Brain microvascular endothelial cell (primary cell): Measurements from ENCODE around the gene MDGA2.

ENCODE experiments used
- DNase-seq: peaks from one replicate; pipeline ENCODE4 v3.0.0-alpha.2; 2020
- H3K27ac ChIP-seq: fragments of 250-450 bp; sonication (Bioruptor Pico); 2 replicates; pipeline ENCODE4 v1.5.1; 2020; ENCODE audit warnings: mild to moderate bottlenecking, moderate library complexity
- H3K27me3 ChIP-seq: fragments of 250-450 bp; sonication (Bioruptor Pico); replicated peaks from 2 replicates; pipeline ENCODE4 v1.5.1; 2020; ENCODE audit warnings: mild to moderate bottlenecking
- H3K36me3 ChIP-seq: fragments of 250-450 bp; sonication (Bioruptor Pico); replicated peaks from 2 replicates; pipeline ENCODE4 v1.5.1; 2020; ENCODE audit warnings: mild to moderate bottlenecking
- H3K4me3 ChIP-seq: 2 replicates; pipeline ENCODE4 v1.5.1; 2011; ENCODE audit warnings: low read depth, mild to moderate bottlenecking, control low read depth, low read length, moderate library complexity
- in situ Hi-C: cut with HindIII; loops from 2 replicates; pipeline ENCODE4 v1.10.0; 2017; ENCODE audit warnings: low sequenced_read_pairs, low pct_ligation_motif_present
- TF ChIP-seq, protein P1 (sequence below): IDR thresholded peaks from 2 replicates; pipeline ENCODE4 v1.5.1; 2011; ENCODE audit warnings: low read depth, mild to moderate bottlenecking, moderate library complexity, low read length, control low read depth, inconsistent platforms; ENCODE audit errors: missing control alignments

MDGA2 gene

DNA sequence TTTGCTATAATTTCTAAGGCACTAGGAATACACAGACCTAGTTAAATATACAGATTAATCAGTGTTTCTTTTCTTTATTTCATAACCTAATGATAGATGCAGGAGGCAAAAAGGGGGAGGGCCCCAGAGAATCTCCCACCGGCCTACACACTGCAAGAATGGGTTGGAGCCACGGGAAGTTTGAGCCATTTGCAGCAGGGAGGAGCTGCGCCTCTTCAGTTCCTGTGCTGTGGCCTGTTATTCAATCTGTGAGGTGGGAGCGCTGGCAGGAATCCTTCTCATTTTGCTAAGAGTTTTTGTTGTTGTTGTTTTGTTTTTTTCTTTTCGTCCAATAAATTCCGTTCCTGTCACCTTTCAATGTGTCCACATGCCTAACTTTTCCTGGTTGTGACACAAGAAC, 772.6 kb downstream of the MDGA2 start:
- Histone ChIP-seq H3K27me3 (no peaks in the 10 kb centered on the region), H3K36me3 (no peaks in the 10 kb centered on the region), H3K27ac (no peak overlapping the region), H3K4me3 (no peak overlapping the region)
- no peak for DNase-seq
- TF ChIP-seq, protein P1, sequence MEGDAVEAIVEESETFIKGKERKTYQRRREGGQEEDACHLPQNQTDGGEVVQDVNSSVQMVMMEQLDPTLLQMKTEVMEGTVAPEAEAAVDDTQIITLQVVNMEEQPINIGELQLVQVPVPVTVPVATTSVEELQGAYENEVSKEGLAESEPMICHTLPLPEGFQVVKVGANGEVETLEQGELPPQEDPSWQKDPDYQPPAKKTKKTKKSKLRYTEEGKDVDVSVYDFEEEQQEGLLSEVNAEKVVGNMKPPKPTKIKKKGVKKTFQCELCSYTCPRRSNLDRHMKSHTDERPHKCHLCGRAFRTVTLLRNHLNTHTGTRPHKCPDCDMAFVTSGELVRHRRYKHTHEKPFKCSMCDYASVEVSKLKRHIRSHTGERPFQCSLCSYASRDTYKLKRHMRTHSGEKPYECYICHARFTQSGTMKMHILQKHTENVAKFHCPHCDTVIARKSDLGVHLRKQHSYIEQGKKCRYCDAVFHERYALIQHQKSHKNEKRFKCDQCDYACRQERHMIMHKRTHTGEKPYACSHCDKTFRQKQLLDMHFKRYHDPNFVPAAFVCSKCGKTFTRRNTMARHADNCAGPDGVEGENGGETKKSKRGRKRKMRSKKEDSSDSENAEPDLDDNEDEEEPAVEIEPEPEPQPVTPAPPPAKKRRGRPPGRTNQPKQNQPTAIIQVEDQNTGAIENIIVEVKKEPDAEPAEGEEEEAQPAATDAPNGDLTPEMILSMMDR, result no peak
- in situ Hi-C loops, result no loop called here

DNA sequence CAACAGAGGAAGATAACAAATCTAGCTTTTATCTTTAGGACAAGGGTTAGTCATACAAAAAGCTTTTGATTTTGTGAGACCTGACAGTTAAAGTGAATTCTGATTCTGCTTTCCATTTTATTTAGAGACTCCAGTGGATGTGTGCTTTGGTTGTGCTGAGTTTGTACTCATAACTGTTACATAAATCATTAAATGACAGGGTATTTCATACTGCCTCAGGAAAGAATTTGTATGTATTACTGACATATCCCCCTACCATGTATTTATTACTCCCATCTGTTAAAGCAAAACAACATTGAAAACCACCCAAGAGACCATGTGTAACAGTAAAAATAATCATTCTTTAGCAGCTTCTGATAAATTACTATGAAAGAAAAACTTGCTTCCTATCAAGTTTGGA, 780.9 kb downstream of the MDGA2 start:
- DNase-seq, result no peak
- no peaks in the 10 kb centered on the region for H3K27me3 ChIP-seq
- no peak overlapping the region for H3K27ac ChIP-seq
- no peaks in the 10 kb centered on the region for H3K36me3 ChIP-seq
- H3K4me3 ChIP-seq, result no peak overlapping the region
- in situ Hi-C loops, result no loop called here
- TF ChIP-seq, protein P1, result no peak

DNA sequence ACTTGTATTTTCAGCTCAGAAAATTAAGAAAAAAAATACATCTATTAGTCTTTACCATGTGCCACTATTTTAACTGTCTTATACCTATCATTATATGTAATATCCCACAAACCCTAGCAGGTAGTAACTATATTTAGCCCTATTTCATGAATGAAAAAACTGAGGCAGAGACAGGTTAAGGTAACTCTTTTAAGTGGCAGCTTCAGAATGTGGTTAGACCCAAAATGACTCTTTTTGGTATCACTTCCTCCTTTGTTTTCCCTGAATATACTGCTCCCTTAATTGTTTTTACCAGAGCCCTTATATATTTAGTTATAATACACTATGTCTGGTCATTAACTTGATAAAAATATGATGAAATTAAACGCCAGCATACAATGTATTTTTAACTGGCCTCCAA, 788.3 kb downstream of the MDGA2 start:
- H3K27me3 ChIP-seq, result no peaks in the 10 kb centered on the region
- no peak overlapping the region for H3K4me3 ChIP-seq
- no peak for DNase-seq
- no peaks in the 10 kb centered on the region for H3K36me3 ChIP-seq
- H3K27ac ChIP-seq, result no peak overlapping the region
- TF ChIP-seq, protein P1, result no peak
- in situ Hi-C loops, result no loop called here

DNA sequence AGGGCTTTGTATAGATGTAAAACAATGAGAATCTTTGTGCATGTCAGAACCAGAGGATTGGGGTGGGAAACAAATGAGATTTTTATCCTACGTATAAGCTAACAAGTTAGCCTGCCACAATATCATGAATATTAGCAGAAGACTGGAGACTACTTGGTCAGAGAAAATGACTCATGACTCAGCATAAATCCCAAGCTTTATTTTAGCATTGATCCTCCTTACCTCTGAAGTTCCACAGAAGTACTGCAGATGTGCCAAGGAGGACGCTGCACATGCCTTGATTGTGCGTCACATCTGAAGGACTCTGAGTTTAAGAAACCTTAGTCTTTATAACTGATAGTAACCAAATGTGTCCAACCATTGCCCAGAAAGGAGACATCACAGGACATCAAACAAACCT, 789.8 kb downstream of the MDGA2 start:
- H3K27me3 ChIP-seq, result no peaks in the 10 kb centered on the region
- TF ChIP-seq, protein P1, result no peak
- in situ Hi-C loops, result no loop called here

DNA sequence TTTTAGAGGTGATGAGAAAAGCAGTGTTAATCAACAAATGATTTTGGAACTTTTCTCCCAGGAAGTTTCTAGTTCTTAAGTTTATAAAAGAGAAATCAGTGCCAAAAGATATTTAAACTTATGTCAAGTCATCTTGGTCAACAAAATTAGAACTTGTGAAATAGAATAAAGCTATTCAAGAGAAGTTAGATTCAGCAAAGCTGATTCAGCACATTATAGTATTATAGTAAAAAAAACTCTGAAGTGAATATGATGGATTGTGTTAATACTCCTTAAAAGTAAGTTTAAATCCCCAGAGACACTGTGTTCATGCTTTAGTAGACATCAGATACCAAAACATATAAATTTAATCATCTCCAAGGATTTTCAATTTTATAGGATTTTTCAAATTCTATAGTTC, 813.7 kb downstream of the MDGA2 start:
- Histone ChIP-seq H3K4me3 (no peak overlapping the region), H3K27ac (no peak overlapping the region), H3K36me3 (no peaks in the 10 kb centered on the region), H3K27me3 (no peaks in the 10 kb centered on the region)
- DNase-seq, result no peak
- in situ Hi-C loops, result no loop called here
- TF ChIP-seq, protein P1, result no peak

More for the DNA sequence above, 789.8 kb downstream of the MDGA2 start:
- no peak overlapping the region for H3K4me3 ChIP-seq
- DNase-seq, result no peak
- no peak overlapping the region for H3K27ac ChIP-seq
- H3K36me3 ChIP-seq, result no peaks in the 10 kb centered on the region

DNA sequence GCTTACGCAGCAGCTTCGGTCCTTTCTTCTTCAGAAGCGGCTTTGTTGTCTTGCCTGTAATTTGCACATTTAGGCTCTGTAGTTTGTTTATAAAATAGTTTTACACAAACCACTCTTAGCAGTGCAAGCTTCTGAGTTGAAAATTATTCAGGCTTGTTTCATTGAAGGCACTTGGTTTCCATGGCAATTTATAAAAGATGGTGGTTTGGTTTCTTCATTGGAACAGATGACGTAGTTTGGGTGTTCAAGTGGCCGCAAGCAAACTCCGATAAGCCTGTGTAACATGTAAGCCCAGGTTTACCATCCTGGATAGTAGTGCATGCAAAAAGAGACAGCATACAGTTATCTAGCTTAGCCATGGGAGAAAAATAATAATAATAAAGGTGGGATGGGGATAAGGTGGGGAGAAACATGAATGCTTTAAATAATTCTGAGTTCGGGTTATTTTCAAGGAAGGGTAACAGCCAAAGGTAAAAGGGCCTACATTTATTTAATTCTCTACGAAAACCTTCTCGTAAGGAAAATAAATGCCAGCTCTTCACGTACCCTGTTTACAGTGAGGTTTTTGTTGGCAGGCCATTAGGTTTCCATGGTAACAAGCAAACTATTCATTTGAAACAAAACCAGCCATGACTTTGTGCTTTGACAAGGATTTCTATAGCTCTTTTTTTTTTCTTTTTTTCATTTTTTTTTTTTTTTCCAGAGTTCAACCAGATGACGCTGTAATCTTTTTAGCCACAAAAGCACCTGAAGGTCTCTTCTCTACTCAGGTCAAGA, 834.3 kb downstream of the MDGA2 start:
- Histone ChIP-seq H3K27me3 (no peaks in the 10 kb centered on the region), H3K27ac (no peak overlapping the region), H3K4me3 (no peak overlapping the region), H3K36me3 (no peaks in the 10 kb centered on the region)
- TF ChIP-seq, protein P1, result no peak
- in situ Hi-C loops, result no loop called here
- DNase-seq, result no peak
